Activated naive CD8-positive, alpha-beta T cell treated with anti-CD3 and anti-CD28 coated beads, Interleukin-2, amount 50 U/mL, for 24 hours (primary cell): ENCODE results near the gene BCL6B.

ENCODE experiments used
- ATAC-seq: fragments of 150-1000 bp; cut with Tn5 transposase; one replicate; pipeline ENCODE4 v1.10.0; 2021
- DNase-seq: peaks from one replicate; pipeline ENCODE4 v3.0.0; 2021
- H3K27ac Mint-ChIP-seq: one replicate; pipeline ENCODE4 v1.8.0; 2021; ENCODE audit warnings: mild to moderate bottlenecking, mixed read lengths
- H3K27me3 Mint-ChIP-seq: one replicate; pipeline ENCODE4 v1.8.0; 2021; ENCODE audit warnings: mixed read lengths
- H3K36me3 Mint-ChIP-seq: one replicate; pipeline ENCODE4 v1.8.0; 2021; ENCODE audit warnings: low read depth, mixed read lengths
- H3K4me1 Mint-ChIP-seq: one replicate; pipeline ENCODE4 v1.8.0; 2021; ENCODE audit warnings: mixed read lengths
- H3K4me3 Mint-ChIP-seq: one replicate; pipeline ENCODE4 v1.8.0; 2021; ENCODE audit warnings: mild to moderate bottlenecking, moderate library complexity, mixed read lengths
- H3K9me3 Mint-ChIP-seq: one replicate; pipeline ENCODE4 v1.8.0; 2021; ENCODE audit warnings: mixed read lengths

BCL6B gene

DNA sequence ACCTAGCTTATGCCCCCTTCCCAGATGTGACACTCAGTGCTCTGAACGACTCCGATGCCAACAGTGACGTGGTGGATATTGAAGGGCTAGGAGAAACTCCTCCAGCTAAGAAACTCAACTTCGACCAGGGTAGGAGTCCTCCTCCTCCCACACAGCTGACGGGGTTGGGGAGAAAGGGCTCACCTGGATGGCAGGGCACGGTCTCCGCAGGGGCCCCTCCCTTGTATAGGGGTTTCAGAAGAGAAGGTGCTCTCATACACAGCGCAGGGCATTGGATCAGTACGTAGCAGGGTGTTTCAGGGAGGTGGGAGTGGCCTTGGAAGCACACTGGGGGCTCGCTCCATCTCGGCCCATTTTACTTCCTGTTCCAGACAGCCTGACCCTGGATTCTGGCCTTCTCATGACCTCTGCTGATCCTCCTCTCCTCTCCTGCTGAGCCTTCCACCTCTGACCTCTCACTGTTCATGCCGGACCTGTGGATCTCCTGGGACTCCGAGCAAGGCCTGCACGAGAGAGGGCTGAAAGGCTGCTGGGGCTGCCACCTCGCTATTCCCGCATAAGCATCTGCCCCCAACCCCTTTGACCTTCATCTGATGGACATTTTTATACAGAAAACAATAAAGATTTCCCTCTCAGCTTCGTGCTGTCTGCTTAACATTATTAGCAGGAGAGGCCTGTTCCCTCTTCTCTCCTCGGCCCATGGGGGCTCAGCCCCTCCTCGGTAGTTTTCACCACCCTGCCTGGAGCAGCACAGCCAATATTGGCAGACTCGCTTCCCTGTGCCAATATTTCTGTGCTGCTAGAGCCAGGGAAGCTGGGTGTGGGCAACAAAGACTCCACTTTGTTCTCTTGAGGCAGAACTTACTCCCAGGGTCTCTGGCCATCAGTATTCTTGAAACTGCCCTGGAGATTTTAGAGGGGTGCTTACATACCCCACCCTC lies 5.7 kb upstream of the BCL6B start:
- Mint-ChIP-seq H3K4me3 (peak overlapping the region; percentile 40), H3K36me3 (peaks cover 19% of the 10 kb centered on the region), H3K9me3 (no peaks in the 10 kb centered on the region)

DNA sequence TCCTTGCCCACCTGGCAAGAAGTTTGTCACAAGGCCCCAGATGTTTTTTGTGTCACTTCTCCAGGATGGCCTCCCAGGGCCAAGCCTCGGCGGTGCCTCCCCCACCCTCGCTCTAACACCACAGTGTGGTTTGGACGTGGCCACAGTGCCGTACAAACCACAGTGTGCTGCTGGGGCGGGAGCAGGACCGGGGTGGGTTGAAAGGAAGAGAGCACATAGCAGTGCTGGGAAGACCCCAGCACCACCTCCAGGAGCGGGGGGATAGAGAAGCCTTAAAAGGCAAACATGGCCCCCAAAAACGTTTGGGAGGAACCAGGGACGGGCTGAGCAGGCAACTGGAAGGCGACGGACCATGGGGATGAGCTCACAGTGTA lies 5.0 kb upstream of the BCL6B start:
- ATAC-seq (no peak), DNase-seq (peak; percentile 65)
- H3K27ac Mint-ChIP-seq, result peak overlapping the region; percentile 52
- H3K36me3 Mint-ChIP-seq, result peaks cover 17% of the 10 kb centered on the region
- no peaks in the 10 kb centered on the region for H3K9me3 Mint-ChIP-seq
- H3K4me1 Mint-ChIP-seq, result peaks cover 62% of the 10 kb centered on the region
- H3K27me3 Mint-ChIP-seq, result peaks cover 3% of the 10 kb centered on the region
- H3K4me3 Mint-ChIP-seq, result peak overlapping the region; percentile 40

More for the DNA sequence above, 5.7 kb upstream of the BCL6B start:
- no peak for DNase-seq
- peaks cover 2% of the 10 kb centered on the region for H3K27me3 Mint-ChIP-seq
- H3K27ac Mint-ChIP-seq, result peak overlapping the region; percentile 52
- peaks cover 58% of the 10 kb centered on the region for H3K4me1 Mint-ChIP-seq
- no peak for ATAC-seq

GRCh38 chr17:7018331-7018964 lies 4.4 kb upstream of the BCL6B start:
- Mint-ChIP-seq H3K36me3 (peaks cover 14% of the 10 kb centered on the region), H3K4me3 (no peak overlapping the region), H3K27ac (no peak overlapping the region), H3K9me3 (no peaks in the 10 kb centered on the region), H3K27me3 (peaks cover 9% of the 10 kb centered on the region), H3K4me1 (peaks cover 68% of the 10 kb centered on the region)
- no peak for DNase-seq
- ATAC-seq, result no peak

DNA sequence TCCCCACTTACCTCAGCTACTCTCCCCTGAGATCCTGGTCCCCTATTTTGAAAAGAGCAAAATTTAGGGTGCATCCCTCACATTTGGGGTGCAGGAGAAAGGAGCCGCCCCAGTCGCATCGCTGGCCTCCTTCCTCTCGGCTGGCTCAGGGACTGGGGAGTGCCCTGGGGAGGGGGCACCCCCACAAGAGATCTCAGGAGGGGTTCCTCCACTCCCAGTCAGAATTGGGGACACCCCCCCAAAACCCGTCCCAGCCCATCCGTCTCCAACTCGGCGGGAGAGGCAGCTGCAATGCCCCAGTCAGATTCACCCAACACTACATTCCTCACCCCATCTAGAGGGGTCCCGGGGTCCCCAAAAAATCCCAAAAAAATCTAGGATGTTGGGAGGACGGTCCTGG lies 3.5 kb upstream of the BCL6B start:
- Mint-ChIP-seq H3K27ac (no peak overlapping the region), H3K9me3 (no peaks in the 10 kb centered on the region), H3K36me3 (peaks cover 8% of the 10 kb centered on the region), H3K27me3 (peaks cover 11% of the 10 kb centered on the region), H3K4me1 (peaks cover 70% of the 10 kb centered on the region), H3K4me3 (no peak overlapping the region)
- DNase-seq, result no peak
- ATAC-seq, result no peak

GRCh38 chr17:7019839-7020519 lies 2.9 kb upstream of the BCL6B start:
- ATAC-seq (no peak), DNase-seq (no peak)
- no peak overlapping the region for H3K4me3 Mint-ChIP-seq
- H3K4me1 Mint-ChIP-seq, result peaks cover 69% of the 10 kb centered on the region
- peaks cover 6% of the 10 kb centered on the region for H3K36me3 Mint-ChIP-seq
- peaks cover 11% of the 10 kb centered on the region for H3K27me3 Mint-ChIP-seq
- no peak overlapping the region for H3K27ac Mint-ChIP-seq
- H3K9me3 Mint-ChIP-seq, result no peaks in the 10 kb centered on the region

GRCh38 chr17:7020894-7021664 lies 1.8 kb upstream of the BCL6B start:
- ATAC-seq (no peak), DNase-seq (no peak)
- no peaks in the 10 kb centered on the region for H3K9me3 Mint-ChIP-seq
- peaks cover 6% of the 10 kb centered on the region for H3K36me3 Mint-ChIP-seq
- H3K4me3 Mint-ChIP-seq, result no peak overlapping the region
- H3K27ac Mint-ChIP-seq, result no peak overlapping the region
- H3K27me3 Mint-ChIP-seq, result peaks cover 11% of the 10 kb centered on the region
- peaks cover 58% of the 10 kb centered on the region for H3K4me1 Mint-ChIP-seq

- H3K9me3 Mint-ChIP-seq, result no peaks in the 10 kb centered on the region
- DNase-seq (peak; percentile 89), ATAC-seq (peak; percentile 80)
- H3K4me3 Mint-ChIP-seq, result peak overlapping the region; percentile 65
- H3K4me1 Mint-ChIP-seq, result peaks cover 47% of the 10 kb centered on the region
- H3K36me3 Mint-ChIP-seq, result peaks cover 6% of the 10 kb centered on the region
- peaks cover 11% of the 10 kb centered on the region for H3K27me3 Mint-ChIP-seq
- no peak overlapping the region for H3K27ac Mint-ChIP-seq
Measured at GRCh38 chr17:7021993-7022778, 664 bp upstream of the BCL6B start.

DNA sequence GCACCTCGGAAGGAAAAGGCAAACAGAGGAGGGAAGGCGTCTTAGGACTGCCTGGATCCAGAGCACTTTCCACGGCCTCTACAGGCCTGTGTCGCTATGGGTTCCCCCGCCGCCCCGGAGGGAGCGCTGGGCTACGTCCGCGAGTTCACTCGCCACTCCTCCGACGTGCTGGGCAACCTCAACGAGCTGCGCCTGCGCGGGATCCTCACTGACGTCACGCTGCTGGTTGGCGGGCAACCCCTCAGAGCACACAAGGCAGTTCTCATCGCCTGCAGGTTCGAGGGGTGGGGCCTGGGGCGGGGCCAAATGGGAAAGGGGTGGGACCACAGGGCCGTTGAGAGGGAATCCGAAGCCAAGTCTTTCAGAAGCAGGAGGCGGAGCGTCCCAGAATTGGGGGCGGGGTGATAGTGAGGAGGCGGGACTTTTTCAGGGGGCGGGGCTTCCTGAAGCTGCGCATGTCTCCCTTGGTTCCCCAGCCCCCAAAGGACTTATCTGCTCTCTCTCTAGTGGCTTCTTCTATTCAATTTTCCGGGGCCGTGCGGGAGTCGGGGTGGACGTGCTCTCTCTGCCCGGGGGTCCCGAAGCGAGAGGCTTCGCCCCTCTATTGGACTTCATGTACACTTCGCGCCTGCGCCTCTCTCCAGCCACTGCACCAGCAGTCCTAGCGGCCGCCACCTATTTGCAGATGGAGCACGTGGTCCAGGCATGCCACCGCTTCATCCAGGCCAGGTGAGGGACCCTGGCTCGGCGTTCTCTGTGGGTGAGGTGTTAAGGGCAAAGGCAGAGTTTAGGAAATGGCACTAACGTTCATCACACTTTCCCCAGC lies 939 bp downstream of the BCL6B start:
- Mint-ChIP-seq H3K36me3 (peaks cover 2% of the 10 kb centered on the region), H3K27me3 (peaks cover 11% of the 10 kb centered on the region), H3K27ac (peak overlapping the region; percentile 76), H3K4me3 (peak overlapping the region; percentile 65), H3K9me3 (no peaks in the 10 kb centered on the region), H3K4me1 (peaks cover 35% of the 10 kb centered on the region)
- ATAC-seq (peak; percentile 67), DNase-seq (peak; percentile 95)

- H3K27ac Mint-ChIP-seq, result peak overlapping the region; percentile 59
- H3K36me3 Mint-ChIP-seq, result peaks cover 2% of the 10 kb centered on the region
- no peak overlapping the region for H3K4me3 Mint-ChIP-seq
- ATAC-seq (no peak), DNase-seq (no peak)
- H3K9me3 Mint-ChIP-seq, result no peaks in the 10 kb centered on the region
- peaks cover 40% of the 10 kb centered on the region for H3K4me1 Mint-ChIP-seq
- peaks cover 11% of the 10 kb centered on the region for H3K27me3 Mint-ChIP-seq
Measured at GRCh38 chr17:7024402-7024785, 1.5 kb downstream of the BCL6B start.

DNA sequence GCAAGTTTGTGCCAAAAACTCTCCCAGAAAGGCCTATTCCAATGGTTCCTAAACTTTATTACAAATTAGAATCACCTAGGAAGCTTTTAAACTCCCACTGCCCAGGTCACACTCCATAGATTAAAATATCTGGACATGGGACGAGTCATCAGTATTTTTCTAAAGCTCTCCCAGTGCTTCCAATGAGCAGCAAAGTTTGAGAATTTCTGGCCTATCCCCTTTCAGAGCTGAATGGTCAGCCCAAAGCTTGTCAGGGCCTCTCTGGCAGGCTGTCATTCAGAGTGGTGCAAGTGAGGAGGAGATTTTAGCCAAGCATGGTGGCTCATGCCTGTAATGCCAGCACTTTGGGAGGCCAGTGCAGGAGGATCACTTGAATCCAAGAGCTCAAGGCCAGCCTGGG lies 2.4 kb downstream of the BCL6B start:
- Mint-ChIP-seq H3K36me3 (peaks cover 3% of the 10 kb centered on the region), H3K9me3 (peaks cover 5% of the 10 kb centered on the region), H3K27ac (no peak overlapping the region), H3K4me1 (peaks cover 48% of the 10 kb centered on the region), H3K27me3 (peaks cover 11% of the 10 kb centered on the region), H3K4me3 (no peak overlapping the region)
- DNase-seq, result no peak
- no peak for ATAC-seq

DNA sequence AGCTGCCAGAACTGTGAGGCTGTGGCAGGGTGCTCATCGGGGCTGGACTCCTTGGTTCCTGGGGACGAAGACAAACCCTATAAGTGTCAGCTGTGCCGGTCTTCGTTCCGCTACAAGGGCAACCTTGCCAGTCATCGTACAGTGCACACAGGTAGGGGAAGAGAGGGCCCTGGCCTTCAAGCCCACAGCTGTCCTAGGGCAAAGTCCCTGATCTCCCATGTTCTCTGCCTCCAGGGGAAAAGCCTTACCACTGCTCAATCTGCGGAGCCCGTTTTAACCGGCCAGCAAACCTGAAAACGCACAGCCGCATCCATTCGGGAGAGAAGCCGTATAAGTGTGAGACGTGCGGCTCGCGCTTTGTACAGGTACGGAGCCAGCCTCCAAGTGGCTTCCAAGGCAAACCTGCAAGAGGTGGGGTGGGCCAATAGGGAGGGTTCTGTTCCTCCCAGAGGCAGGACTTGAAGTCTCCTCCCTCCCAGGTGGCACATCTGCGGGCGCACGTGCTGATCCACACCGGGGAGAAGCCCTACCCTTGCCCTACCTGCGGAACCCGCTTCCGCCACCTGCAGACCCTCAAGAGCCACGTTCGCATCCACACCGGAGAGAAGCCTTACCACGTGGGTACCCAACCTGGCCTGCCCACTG lies 3.7 kb downstream of the BCL6B start:
- no peak overlapping the region for H3K4me3 Mint-ChIP-seq
- ATAC-seq (no peak), DNase-seq (no peak)
- peaks cover 5% of the 10 kb centered on the region for H3K9me3 Mint-ChIP-seq
- peaks cover 3% of the 10 kb centered on the region for H3K36me3 Mint-ChIP-seq
- peaks cover 47% of the 10 kb centered on the region for H3K4me1 Mint-ChIP-seq
- peaks cover 11% of the 10 kb centered on the region for H3K27me3 Mint-ChIP-seq
- H3K27ac Mint-ChIP-seq, result no peak overlapping the region

DNA sequence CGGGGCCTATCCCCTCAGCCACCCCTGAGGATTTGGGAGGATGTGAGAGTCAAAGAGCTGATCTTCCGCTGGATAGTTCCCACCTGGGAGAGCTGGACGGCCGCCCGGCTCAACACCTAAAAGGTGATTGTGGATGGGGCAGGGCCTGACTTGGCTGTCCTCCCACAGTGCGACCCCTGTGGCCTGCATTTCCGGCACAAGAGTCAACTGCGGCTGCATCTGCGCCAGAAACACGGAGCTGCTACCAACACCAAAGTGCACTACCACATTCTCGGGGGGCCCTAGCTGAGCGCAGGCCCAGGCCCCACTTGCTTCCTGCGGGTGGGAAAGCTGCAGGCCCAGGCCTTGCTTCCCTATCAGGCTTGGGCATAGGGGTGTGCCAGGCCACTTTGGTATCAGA lies 4.5 kb downstream of the BCL6B start:
- no peak overlapping the region for H3K27ac Mint-ChIP-seq
- DNase-seq (no peak), ATAC-seq (no peak)
- peaks cover 5% of the 10 kb centered on the region for H3K9me3 Mint-ChIP-seq
- H3K4me3 Mint-ChIP-seq, result no peak overlapping the region
- H3K36me3 Mint-ChIP-seq, result peaks cover 3% of the 10 kb centered on the region
- peaks cover 11% of the 10 kb centered on the region for H3K27me3 Mint-ChIP-seq
- peaks cover 48% of the 10 kb centered on the region for H3K4me1 Mint-ChIP-seq
